H1 (cell line): ENCODE measurements around the gene OR2Y1. TPM values are rescaled to one million over a fixed set of nuclear protein-coding genes. Genes with fewer than 3 reads are reported as not detected.

Source experiments
- CTCF ChIA-PET: fragments of 300-600 bp; sonication (Branson Sonifier 250); formaldehyde crosslinking; loops from one replicate; lab custom pipeline; 2021; ENCODE audit not compliant: partially characterized antibody; lab: Charles Lee
- POLR2A ChIA-PET: fragments of 300-600 bp; sonication (Branson Sonifier 250); formaldehyde crosslinking; loops from one replicate; lab custom pipeline; 2021; ENCODE audit warnings: inconsistent platforms; ENCODE audit not compliant: partially characterized antibody; lab: Charles Lee
- DNase-seq, 2 experiments: peaks; one replicate each; pipeline versions ENCODE4 v3.0.0 to v3.0.0-alpha.2; 2010 to 2022; ENCODE audit warnings: low spot score in 2 of 2, low read depth in 1 of 2, mixed read lengths in 1 of 2
- FAIRE-seq: peaks from 2 replicates; lab custom pipeline; 2011; peaks lifted over from hg19 to GRCh38; lab: Jason Lieb, UNC
- H2AFZ ChIP-seq: 2 replicates; pipeline ENCODE4 v1.8.1; 2012; ENCODE audit warnings: low read length, inconsistent platforms
- H2AK5ac ChIP-seq: 2 replicates; pipeline ENCODE4 v1.6.1; 2013; ENCODE audit warnings: low read depth, low read length
- H2BK120ac ChIP-seq: replicated peaks from 2 replicates; pipeline ENCODE3; 2013; ENCODE audit warnings: low read depth, low read length, inconsistent platforms
- H2BK12ac ChIP-seq: 2 replicates; pipeline ENCODE4 v1.6.1; 2013; ENCODE audit warnings: low read depth, low read length
- H2BK15ac ChIP-seq: 2 replicates; pipeline ENCODE4 v1.6.1; 2013; ENCODE audit warnings: low read length
- H2BK20ac ChIP-seq: 2 replicates; pipeline ENCODE4 v1.6.1; 2013; ENCODE audit warnings: low read length
- H2BK5ac ChIP-seq: 2 replicates; pipeline ENCODE4 v1.6.1; 2013; ENCODE audit warnings: low read depth, low read length
- H3K14ac ChIP-seq: 2 replicates; pipeline ENCODE4 v1.6.1; 2013; ENCODE audit warnings: inconsistent platforms; ENCODE audit not compliant: insufficient read length
- H3K18ac ChIP-seq: 2 replicates; pipeline ENCODE4 v1.6.1; 2013; ENCODE audit warnings: low read length; ENCODE audit errors: extremely low read depth
- H3K23ac ChIP-seq: 2 replicates; pipeline ENCODE4 v1.6.1; 2013; ENCODE audit warnings: inconsistent platforms; ENCODE audit not compliant: insufficient read length
- H3K23me2 ChIP-seq: 2 replicates; pipeline ENCODE4 v1.6.1; 2013; ENCODE audit warnings: low read depth, low read length
- H3K27ac ChIP-seq: 2 replicates; pipeline ENCODE4 v1.6.1; 2011; ENCODE audit warnings: low read depth, low read length, inconsistent platforms
- H3K27me3 ChIP-seq, 4 experiments: replicated peaks in 1 of 4; 1 replicate in 1 of 4; 2 replicates in 3 of 4; pipeline versions ENCODE4 v1.6.1 to v1.8.1; 2011 to 2013; ENCODE audit warnings: low read length in 3 of 4, mild to moderate bottlenecking in 3 of 4, inconsistent platforms in 2 of 4, mixed read lengths in 2 of 4, moderate library complexity in 1 of 4; ENCODE audit not compliant: control insufficient read depth in 3 of 4, insufficient read depth in 3 of 4; ENCODE audit errors: extremely low read depth in 1 of 4
- H3K36me3 ChIP-seq, 4 experiments: 2 replicates each; pipeline versions ENCODE4 v1.6.1 to v1.8.1; 2011 to 2013; ENCODE audit warnings: mild to moderate bottlenecking in 4 of 4, low read length in 3 of 4, moderate library complexity in 2 of 4, control low read depth in 1 of 4, inconsistent platforms in 1 of 4; ENCODE audit not compliant: insufficient read depth in 4 of 4, control insufficient read depth in 2 of 4
- H3K4ac ChIP-seq: replicated peaks from 2 replicates; pipeline ENCODE3; 2013; ENCODE audit warnings: low read length, low read depth, mixed read lengths, inconsistent platforms; ENCODE audit not compliant: insufficient read length
- H3K4me1 ChIP-seq, 4 experiments: replicated peaks in 1 of 4; 1 replicate in 1 of 4; 2 replicates in 3 of 4; pipeline versions ENCODE4 v1.6.1 to v1.8.1; 2011 to 2013; ENCODE audit warnings: low read length in 3 of 4, inconsistent platforms in 2 of 4, mixed read lengths in 1 of 4; ENCODE audit not compliant: insufficient read depth in 4 of 4, control insufficient read depth in 3 of 4
- H3K4me2 ChIP-seq, 2 experiments: 2 replicates each; pipeline versions ENCODE4 v1.6.1 to v1.8.1; 2011 to 2013; ENCODE audit warnings: low read depth in 2 of 2, low read length in 2 of 2, control low read depth in 1 of 2, inconsistent platforms in 1 of 2, mild to moderate bottlenecking in 1 of 2; ENCODE audit not compliant: insufficient read depth in 1 of 2
- H3K4me3 ChIP-seq, 4 experiments: fragments of 200-600, 300-600 bp in 1 of 4; sonication (generic), shearing (Covaris generic), sonication (Bioruptor Twin) in 1 of 4; 2 replicates each; pipeline versions ENCODE4 v1.5.1 to v1.8.1; 2011 to 2016; ENCODE audit warnings: low read length in 4 of 4, low read depth in 3 of 4, control low read depth in 2 of 4, inconsistent platforms in 2 of 4, mild to moderate bottlenecking in 2 of 4, mixed read lengths in 1 of 4, moderate library complexity in 1 of 4; ENCODE audit not compliant: insufficient read depth in 2 of 4; ENCODE audit errors: extremely low read depth in 1 of 4
- H3K56ac ChIP-seq: replicated peaks from 2 replicates; pipeline ENCODE3; 2013; ENCODE audit warnings: low read depth, mild to moderate bottlenecking, mixed read lengths, low read length, inconsistent platforms; ENCODE audit not compliant: insufficient read length
- H3K79me1 ChIP-seq: 2 replicates; pipeline ENCODE4 v1.6.1; 2013; ENCODE audit warnings: low read depth, low read length, control low read depth
- H3K79me2 ChIP-seq, 2 experiments: 2 replicates each; pipeline versions ENCODE4 v1.6.1 to v1.8.1; 2012 to 2013; ENCODE audit warnings: low read length in 2 of 2, mild to moderate bottlenecking in 2 of 2, inconsistent platforms in 1 of 2; ENCODE audit not compliant: insufficient read depth in 2 of 2, control insufficient read depth in 1 of 2
- H3K9ac ChIP-seq, 4 experiments: replicated peaks in 1 of 4; 1 replicate in 1 of 4; 2 replicates in 3 of 4; pipeline versions ENCODE4 v1.6.1 to v1.8.1; 2011 to 2013; ENCODE audit warnings: low read depth in 3 of 4, low read length in 3 of 4, control low read depth in 2 of 4, mild to moderate bottlenecking in 2 of 4, moderate library complexity in 2 of 4, inconsistent platforms in 1 of 4; ENCODE audit errors: extremely low read depth in 1 of 4
- H3K9me3 ChIP-seq, 2 experiments: 2 replicates each; pipeline versions ENCODE4 v1.6.1 to v1.8.1; 2012 to 2013; ENCODE audit warnings: mild to moderate bottlenecking in 2 of 2, moderate library complexity in 2 of 2, control low read depth in 1 of 2, inconsistent platforms in 1 of 2, low read depth in 1 of 2, low read length in 1 of 2, mixed read lengths in 1 of 2; ENCODE audit not compliant: insufficient read depth in 2 of 2
- H4K20me1 ChIP-seq, 2 experiments: replicated peaks in 1 of 2; 2 replicates each; pipeline versions ENCODE3 to v1.8.1; 2011 to 2013; ENCODE audit warnings: inconsistent platforms in 2 of 2, low read length in 2 of 2, mild to moderate bottlenecking in 1 of 2; ENCODE audit not compliant: insufficient read depth in 2 of 2, control insufficient read depth in 1 of 2
- H4K5ac ChIP-seq: 2 replicates; pipeline ENCODE4 v1.6.1; 2013; ENCODE audit warnings: low read length, low read depth, mixed read lengths, inconsistent platforms; ENCODE audit not compliant: insufficient read length
- H4K8ac ChIP-seq: 2 replicates; pipeline ENCODE4 v1.8.0; 2013; ENCODE audit warnings: mild to moderate bottlenecking, moderate library complexity, low read length, inconsistent platforms; ENCODE audit not compliant: insufficient read depth; ENCODE audit errors: extremely low read depth
- H4K91ac ChIP-seq: replicated peaks from 2 replicates; pipeline ENCODE3; 2013; ENCODE audit warnings: low read length, mixed read lengths, inconsistent platforms; ENCODE audit not compliant: insufficient read length
- JUN ChIP-seq: IDR thresholded peaks from 2 replicates; pipeline ENCODE4 v1.6.1; 2011; ENCODE audit warnings: low read depth, mild to moderate bottlenecking, improper control_type of control experiment, low read length
- TCF12 ChIP-seq: IDR thresholded peaks from 2 replicates; pipeline ENCODE4 v1.6.1; 2011; ENCODE audit warnings: low read depth, mild to moderate bottlenecking, low read length
- YY1 ChIP-seq: IDR thresholded peaks from 2 replicates; pipeline ENCODE4 v1.6.1; 2011; ENCODE audit warnings: low read depth, mild to moderate bottlenecking, low read length
- polyA plus RNA-seq, 7 experiments: library from polyadenylated mRNA; depleted of rRNA in 3 of 7; stranded (reverse) in 5 of 7; unstranded in 2 of 7; fragments of >200 nt in 5 of 7; fragments of 200-250 nt in 2 of 7; gene quantifications; 1 replicate in 5 of 7; 2 replicates in 1 of 7; 4 replicates in 1 of 7; pipeline versions ENCODE4 v1.2.1 to v1.2.3, GENCODE V29; 2011 to 2013; ENCODE audit warnings: missing spikeins in 2 of 7, mixed read lengths in 2 of 7
- total RNA-seq: library from RNA; stranded (reverse); fragmentation: NEBNext Ultra II Directional; extraction: Animal tissue kit (Norgen Biotek cat#: 25700); gene quantifications from 2 replicates; pipeline ENCODE4 v1.2.1, GENCODE V29; 2021

Gene OR2Y1
- total and polyA plus RNA-seq, 2 of the 8 experiments (the other 6 are each of a cell fraction or from before 2014, with no cell fraction given) = not detected

DNA sequence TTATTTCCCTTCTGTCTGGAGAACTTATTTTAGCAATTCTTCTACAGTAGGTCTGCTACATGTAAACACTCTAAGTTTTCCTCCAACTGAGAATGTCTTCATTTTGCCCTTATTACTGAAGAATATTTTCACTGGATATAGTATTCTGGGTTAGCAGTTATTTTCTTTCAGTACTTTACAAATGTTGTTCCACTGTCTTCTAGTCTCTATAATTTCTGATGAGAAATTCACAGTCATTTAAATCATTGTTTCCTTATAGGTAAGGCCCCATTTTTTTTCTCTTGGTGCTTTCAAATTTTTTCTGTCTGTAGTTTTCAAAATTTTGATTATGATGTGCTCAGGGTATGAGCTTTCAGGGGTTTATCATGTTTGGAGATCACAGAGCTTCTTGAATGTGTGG, 32.0 kb upstream of the OR2Y1 start:
- no peak for FAIRE-seq
- H3K36me3 ChIP-seq = no peaks in the 10 kb centered on the region
- H2BK20ac ChIP-seq = no peak overlapping the region
- no peak overlapping the region for H3K4me2 ChIP-seq
- no peak overlapping the region for H3K18ac ChIP-seq
- ChIA-PET CTCF (no interaction called here), POLR2A (no interaction called here)
- no peaks in the 10 kb centered on the region for H3K27me3 ChIP-seq
- no peak overlapping the region for H2AFZ ChIP-seq
- DNase-seq = no peak
- no peak overlapping the region for H2BK15ac ChIP-seq
- H3K4me1 ChIP-seq = no peaks in the 10 kb centered on the region
- no peak overlapping the region for H4K8ac ChIP-seq
- H3K27ac ChIP-seq = no peak overlapping the region
- no peak overlapping the region for H3K9ac ChIP-seq
- H4K91ac ChIP-seq = no peak overlapping the region
- H3K56ac ChIP-seq = no peak overlapping the region
- no peaks in the 10 kb centered on the region for H3K23me2 ChIP-seq
- H2BK5ac ChIP-seq = no peak overlapping the region
- no peak overlapping the region for H3K4ac ChIP-seq
- no peaks in the 10 kb centered on the region for H4K20me1 ChIP-seq
- H3K4me3 ChIP-seq = no peak overlapping the region
- no peak overlapping the region for H3K14ac ChIP-seq
- H3K23ac ChIP-seq = no peak overlapping the region
- no peak overlapping the region for H2AK5ac ChIP-seq
- H3K79me1 ChIP-seq = no peaks in the 10 kb centered on the region
- no peaks in the 10 kb centered on the region for H3K79me2 ChIP-seq
- no peak overlapping the region for H4K5ac ChIP-seq
- peaks cover 8 to 13% of the 10 kb centered on the region in 2 experiments; a peak in 3 of 4 replicates for H3K9me3 ChIP-seq
- H2BK12ac ChIP-seq = no peak overlapping the region
- no peak overlapping the region for H2BK120ac ChIP-seq
- TF ChIP-seq JUN = no peak
- TF ChIP-seq TCF12 = no peak
- no peak for TF ChIP-seq YY1
